Measurements from ENCODE around the gene ERC2.

Gene ERC2

GRCh38 chr3:56309465-56309864, 158.8 kb downstream of the ERC2 start:
- Mint-ChIP-seq H3K36me3 (ENCODE audit: insufficient read depth) (no peaks in the 10 kb centered on the region), H3K27me3 (peaks cover 7 to 16% of the 10 kb centered on the region in 2 donors), H3K4me3 (no peak overlapping the region), H3K4me1 (ENCODE audit: low read depth in 2 of 2) (no peaks in the 10 kb centered on the region), H3K9me3 (no peaks in the 10 kb centered on the region), H3K27ac (no peak overlapping the region)
- ATAC-seq (replicated peaks) (no peak), DNase-seq (no peak)

DNA sequence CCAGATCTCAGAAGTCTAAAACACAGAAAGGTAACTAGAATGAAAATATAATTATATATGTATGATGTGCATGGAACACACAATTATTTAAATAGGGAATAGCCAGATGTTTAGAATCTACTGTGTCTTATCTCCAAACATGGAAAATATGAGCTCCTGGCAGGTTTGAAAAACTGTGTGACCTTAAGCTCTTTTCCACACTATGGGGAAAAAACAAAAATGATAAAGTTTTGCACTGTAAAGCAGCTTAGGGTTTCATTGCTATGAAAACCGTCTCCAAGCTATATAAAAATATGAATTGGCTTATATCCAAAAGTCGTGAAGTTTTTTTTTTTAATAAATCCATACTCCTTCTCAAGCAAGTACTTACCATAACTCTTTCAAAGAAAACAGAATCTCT, 159.8 kb downstream of the ERC2 start:
- no peak overlapping the region for H3K27ac Mint-ChIP-seq
- H3K4me3 Mint-ChIP-seq, result no peak overlapping the region
- DNase-seq (no peak), ATAC-seq (replicated peaks) (no peak)
- no peaks in the 10 kb centered on the region for H3K4me1 Mint-ChIP-seq (ENCODE audit: low read depth in 2 of 2)
- H3K27me3 Mint-ChIP-seq, result peaks cover 8 to 21% of the 10 kb centered on the region in 2 donors
- H3K36me3 Mint-ChIP-seq (ENCODE audit: insufficient read depth), result no peaks in the 10 kb centered on the region
- no peaks in the 10 kb centered on the region for H3K9me3 Mint-ChIP-seq

GRCh38 chr3:56304069-56304468, 164.2 kb downstream of the ERC2 start:
- ATAC-seq (replicated peaks) (no peak), DNase-seq (no peak)
- no peak overlapping the region for H3K27ac Mint-ChIP-seq
- H3K9me3 Mint-ChIP-seq, result no peaks in the 10 kb centered on the region
- H3K4me3 Mint-ChIP-seq, result no peak overlapping the region
- peaks cover 6 to 15% of the 10 kb centered on the region in 2 donors for H3K27me3 Mint-ChIP-seq
- no peaks in the 10 kb centered on the region for H3K4me1 Mint-ChIP-seq (ENCODE audit: low read depth in 2 of 2)
- no peaks in the 10 kb centered on the region for H3K36me3 Mint-ChIP-seq (ENCODE audit: insufficient read depth)

DNA sequence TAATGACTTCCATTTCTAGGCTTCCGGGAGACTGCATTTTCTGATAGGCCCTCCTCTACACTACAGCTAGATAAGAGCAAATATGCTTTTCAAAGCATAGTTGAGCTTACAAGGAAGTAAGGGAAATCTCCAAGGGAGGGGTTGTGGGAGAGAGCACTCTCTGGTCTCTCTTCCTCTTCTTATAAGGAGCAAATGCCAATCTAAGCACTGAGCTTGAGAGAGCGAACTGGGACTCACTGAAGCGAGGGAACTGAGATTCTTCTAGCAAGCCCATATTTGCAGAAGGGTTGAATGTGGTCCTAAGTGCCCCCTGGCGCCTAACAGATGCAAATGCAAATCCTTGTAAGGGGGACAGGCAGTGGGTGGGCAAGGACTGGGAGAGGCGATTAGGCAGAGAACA, 164.8 kb downstream of the ERC2 start:
- Mint-ChIP-seq H3K27ac (no peak overlapping the region), H3K9me3 (no peaks in the 10 kb centered on the region), H3K27me3 (peaks cover 6 to 15% of the 10 kb centered on the region in 2 donors), H3K4me1 (ENCODE audit: low read depth in 2 of 2) (no peaks in the 10 kb centered on the region), H3K4me3 (no peak overlapping the region), H3K36me3 (ENCODE audit: insufficient read depth) (no peaks in the 10 kb centered on the region)
- DNase-seq (no peak), ATAC-seq (replicated peaks) (no peak)

DNA sequence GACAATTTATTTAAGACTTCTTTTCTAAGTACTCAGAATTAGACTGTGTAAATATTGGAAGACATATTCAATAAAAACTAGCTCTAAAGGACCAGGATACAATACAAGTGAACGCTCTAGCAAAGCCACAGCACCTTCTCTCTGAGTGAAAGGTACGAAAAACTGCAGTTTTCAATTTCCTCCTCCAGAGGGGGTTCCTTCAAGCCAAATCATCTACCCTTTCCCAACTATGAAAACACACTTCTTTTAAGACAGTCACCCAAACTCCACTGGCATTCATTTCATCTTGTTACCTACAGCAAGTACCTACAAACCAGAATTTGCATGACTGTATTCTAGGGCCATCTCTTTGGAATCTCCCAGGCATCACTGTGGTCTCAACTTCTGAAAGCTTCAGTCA, 165.8 kb downstream of the ERC2 start:
- H3K4me3 Mint-ChIP-seq, result no peak overlapping the region
- ATAC-seq (replicated peaks) (no peak), DNase-seq (no peak)
- no peak overlapping the region for H3K27ac Mint-ChIP-seq
- no peaks in the 10 kb centered on the region for H3K9me3 Mint-ChIP-seq
- peaks cover 6 to 9% of the 10 kb centered on the region in 2 donors for H3K27me3 Mint-ChIP-seq
- no peaks in the 10 kb centered on the region for H3K4me1 Mint-ChIP-seq (ENCODE audit: low read depth in 2 of 2)
- H3K36me3 Mint-ChIP-seq (ENCODE audit: insufficient read depth), result no peaks in the 10 kb centered on the region

DNA sequence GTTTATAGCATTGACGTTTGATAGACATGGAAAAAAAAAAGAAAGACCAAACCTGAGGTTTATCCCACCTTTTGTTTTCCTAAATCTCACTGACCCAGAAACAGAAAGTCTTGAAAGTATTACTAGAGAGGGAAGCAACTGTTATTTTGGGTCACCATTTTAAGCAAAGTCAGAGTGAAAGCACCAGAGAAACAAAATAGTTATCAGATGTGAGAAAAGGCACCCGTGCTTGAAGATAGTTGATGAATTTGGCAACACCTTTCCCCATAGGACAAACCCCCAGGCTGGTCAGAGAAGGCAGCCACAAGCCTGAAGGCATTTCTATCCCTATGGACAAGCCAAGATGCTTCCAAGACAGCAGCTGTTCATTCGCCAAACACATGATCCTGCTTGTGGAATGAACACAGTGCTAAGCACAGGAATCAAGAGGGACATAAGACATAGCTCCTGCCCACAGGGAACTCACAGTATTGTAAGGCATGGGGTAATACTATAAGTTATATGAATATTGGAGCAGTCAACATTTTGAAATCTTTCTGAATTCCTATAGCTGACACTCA, 170.9 kb downstream of the ERC2 start:
- Mint-ChIP-seq H3K4me1 (ENCODE audit: low read depth in 2 of 2) (no peaks in the 10 kb centered on the region), H3K9me3 (no peaks in the 10 kb centered on the region)

GRCh38 chr3:56296361-56296760, 171.9 kb downstream of the ERC2 start:
- no peak overlapping the region for H3K27ac Mint-ChIP-seq
- H3K4me3 Mint-ChIP-seq, result no peak overlapping the region
- ATAC-seq (replicated peaks), result no peak
- H3K27me3 Mint-ChIP-seq, result peaks cover 0 to 7% of the 10 kb centered on the region in 2 donors
- H3K4me1 Mint-ChIP-seq (ENCODE audit: low read depth in 2 of 2), result no peaks in the 10 kb centered on the region
- H3K9me3 Mint-ChIP-seq, result no peaks in the 10 kb centered on the region
- H3K36me3 Mint-ChIP-seq (ENCODE audit: insufficient read depth), result no peaks in the 10 kb centered on the region
- DNase-seq, result no peak

More for the DNA sequence above, 170.9 kb downstream of the ERC2 start:
- no peak for ATAC-seq (replicated peaks)
- Mint-ChIP-seq H3K4me3 (no peak overlapping the region), H3K27ac (no peak overlapping the region), H3K27me3 (peaks cover 0 to 7% of the 10 kb centered on the region in 2 donors), H3K36me3 (ENCODE audit: insufficient read depth) (no peaks in the 10 kb centered on the region)
- no peak for DNase-seq

- Mint-ChIP-seq H3K4me3 (no peak overlapping the region), H3K27me3 (peaks cover 0 to 7% of the 10 kb centered on the region in 2 donors), H3K4me1 (ENCODE audit: low read depth in 2 of 2) (no peaks in the 10 kb centered on the region), H3K36me3 (ENCODE audit: insufficient read depth) (no peaks in the 10 kb centered on the region), H3K27ac (no peak overlapping the region), H3K9me3 (no peaks in the 10 kb centered on the region)
- DNase-seq (no peak), ATAC-seq (replicated peaks) (no peak)
Measured at GRCh38 chr3:56295161-56295560, 173.1 kb downstream of the ERC2 start.

DNA sequence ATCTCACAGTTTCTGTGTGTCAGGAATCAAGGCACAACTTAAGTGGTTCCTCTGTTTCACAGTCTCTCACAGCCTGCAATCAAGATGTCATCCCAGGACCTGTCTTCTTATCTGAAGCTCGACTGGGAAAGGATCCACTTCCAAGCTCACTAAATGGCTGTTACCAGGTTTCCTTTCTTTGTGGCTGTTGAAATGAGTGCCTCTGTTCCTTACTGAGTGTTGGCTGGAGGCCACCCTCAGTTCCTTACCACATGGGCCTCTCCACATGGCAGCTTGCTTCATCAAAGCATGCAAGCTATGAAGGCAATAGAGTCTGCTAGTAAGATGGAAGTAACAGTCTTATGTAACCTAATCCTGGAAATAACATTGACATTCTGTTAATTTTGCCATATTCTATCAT, 174.0 kb downstream of the ERC2 start:
- Mint-ChIP-seq H3K36me3 (ENCODE audit: insufficient read depth) (no peaks in the 10 kb centered on the region), H3K27me3 (peaks cover 0 to 7% of the 10 kb centered on the region in 2 donors), H3K4me1 (ENCODE audit: low read depth in 2 of 2) (no peaks in the 10 kb centered on the region), H3K27ac (no peak overlapping the region), H3K4me3 (no peak overlapping the region), H3K9me3 (no peaks in the 10 kb centered on the region)
- no peak for ATAC-seq (replicated peaks)
- DNase-seq, result no peak

DNA sequence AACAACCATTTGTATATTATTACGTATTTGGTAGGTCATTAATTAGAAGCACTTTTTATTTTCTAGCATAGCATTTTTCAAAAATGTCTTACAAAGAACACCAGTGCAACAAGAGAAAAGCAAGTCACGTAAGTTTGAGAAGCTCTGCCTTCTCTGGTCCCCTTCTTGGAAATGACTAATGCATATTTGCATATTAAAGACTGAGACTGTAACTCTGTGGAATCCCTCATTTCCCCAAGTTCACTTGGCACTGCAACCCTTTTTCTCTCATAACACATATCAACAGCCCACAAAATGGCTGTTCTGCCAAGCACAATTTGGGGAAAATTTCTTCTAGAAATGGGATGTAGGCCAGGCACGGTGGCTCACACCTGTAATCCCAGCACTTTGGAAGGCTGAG, 176.3 kb downstream of the ERC2 start:
- no peaks in the 10 kb centered on the region for H3K4me1 Mint-ChIP-seq (ENCODE audit: low read depth in 2 of 2)
- no peak overlapping the region for H3K27ac Mint-ChIP-seq
- H3K27me3 Mint-ChIP-seq, result peaks cover 0 to 7% of the 10 kb centered on the region in 2 donors
- ATAC-seq (replicated peaks) (no peak), DNase-seq (no peak)
- H3K4me3 Mint-ChIP-seq, result no peak overlapping the region
- peaks cover 0 to 1% of the 10 kb centered on the region in 2 donors for H3K9me3 Mint-ChIP-seq
- H3K36me3 Mint-ChIP-seq (ENCODE audit: insufficient read depth), result no peaks in the 10 kb centered on the region

DNA sequence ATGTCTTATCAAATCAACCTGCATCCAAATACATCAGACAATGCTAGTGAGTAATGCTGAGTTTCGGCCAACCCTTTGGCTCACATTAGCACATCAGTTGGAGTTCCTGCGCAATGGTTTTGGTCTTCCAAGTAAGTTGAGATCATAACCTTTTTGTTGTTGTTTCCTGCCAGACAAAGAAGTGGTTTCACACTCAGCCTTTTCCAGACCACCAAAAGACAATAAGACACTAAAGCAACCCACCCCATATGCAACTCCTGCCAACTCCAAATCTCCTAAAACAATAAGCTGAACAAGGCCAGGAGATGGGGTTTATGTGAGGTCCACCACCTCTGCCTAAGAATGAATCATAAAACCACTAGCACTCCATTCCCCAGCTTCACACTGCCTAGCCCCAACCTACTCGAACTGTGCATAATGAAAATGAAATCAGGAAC, 177.0 kb downstream of the ERC2 start:
- H3K36me3 Mint-ChIP-seq (ENCODE audit: insufficient read depth), result no peaks in the 10 kb centered on the region
- ATAC-seq (replicated peaks), result no peak
- peaks cover 0 to 4% of the 10 kb centered on the region in 2 donors for H3K27me3 Mint-ChIP-seq
- no peak overlapping the region for H3K4me3 Mint-ChIP-seq
- no peak overlapping the region for H3K27ac Mint-ChIP-seq
- no peaks in the 10 kb centered on the region for H3K4me1 Mint-ChIP-seq (ENCODE audit: low read depth in 2 of 2)
- peaks cover 0 to 1% of the 10 kb centered on the region in 2 donors for H3K9me3 Mint-ChIP-seq
- DNase-seq, result no peak

GRCh38 chr3:56290374-56290773, 177.9 kb downstream of the ERC2 start:
- Mint-ChIP-seq H3K27ac (no peak overlapping the region), H3K9me3 (peaks cover 0 to 1% of the 10 kb centered on the region in 2 donors), H3K4me3 (no peak overlapping the region), H3K27me3 (no peaks in the 10 kb centered on the region), H3K4me1 (ENCODE audit: low read depth in 2 of 2) (no peaks in the 10 kb centered on the region), H3K36me3 (ENCODE audit: insufficient read depth) (no peaks in the 10 kb centered on the region)
- no peak for ATAC-seq (replicated peaks)
- DNase-seq, result no peak

DNA sequence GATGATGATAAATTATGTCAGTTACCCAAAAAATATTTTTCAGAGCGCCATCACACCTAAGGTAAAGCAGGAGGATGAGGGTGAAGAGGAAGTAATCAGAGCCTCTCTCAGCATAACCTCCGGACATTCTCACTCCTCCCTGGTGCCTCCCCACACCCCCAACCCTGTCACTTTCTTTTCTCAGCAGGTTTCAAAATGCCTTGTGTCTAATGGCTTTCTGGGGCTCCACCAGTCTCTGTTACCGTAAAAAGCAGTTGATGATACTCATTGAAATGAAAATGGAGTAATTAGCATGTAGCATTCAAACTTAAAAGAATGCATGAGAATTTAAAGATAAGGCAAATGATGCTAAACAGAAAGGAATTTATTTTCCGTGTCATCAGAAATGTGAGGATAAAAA, 180.0 kb downstream of the ERC2 start:
- peaks cover 0 to 6% of the 10 kb centered on the region in 2 donors for H3K27me3 Mint-ChIP-seq
- ATAC-seq (replicated peaks) (no peak), DNase-seq (no peak)
- no peak overlapping the region for H3K4me3 Mint-ChIP-seq
- H3K27ac Mint-ChIP-seq, result no peak overlapping the region
- H3K4me1 Mint-ChIP-seq (ENCODE audit: low read depth in 2 of 2), result no peaks in the 10 kb centered on the region
- H3K9me3 Mint-ChIP-seq, result peaks cover 0 to 1% of the 10 kb centered on the region in 2 donors
- H3K36me3 Mint-ChIP-seq (ENCODE audit: insufficient read depth), result peaks cover 2% of the 10 kb centered on the region

DNA sequence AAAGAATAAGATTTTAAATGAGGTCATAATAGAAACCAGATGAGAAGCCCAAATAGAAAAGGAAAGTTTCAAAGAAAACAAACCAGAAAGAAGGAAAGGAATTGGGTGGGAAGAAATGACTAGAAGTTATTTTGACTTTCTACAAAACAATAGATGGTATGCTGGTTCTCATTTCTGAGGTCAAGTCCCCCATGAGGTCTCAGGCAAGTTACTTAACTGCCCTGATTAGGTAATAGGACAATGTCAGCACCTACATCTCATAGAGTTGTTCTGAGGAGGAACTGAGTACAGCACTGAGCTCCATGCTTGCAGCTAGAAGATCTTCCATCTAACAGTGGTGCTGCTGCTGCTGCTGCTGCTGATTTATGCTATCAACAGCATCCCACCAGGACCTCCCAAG, 185.9 kb downstream of the ERC2 start:
- Mint-ChIP-seq H3K27ac (no peak overlapping the region), H3K36me3 (ENCODE audit: insufficient read depth) (peaks cover 2% of the 10 kb centered on the region), H3K4me1 (ENCODE audit: low read depth in 2 of 2) (no peaks in the 10 kb centered on the region), H3K9me3 (no peaks in the 10 kb centered on the region), H3K27me3 (peaks cover 13 to 23% of the 10 kb centered on the region in 2 donors), H3K4me3 (no peak overlapping the region)
- no peak for DNase-seq
- ATAC-seq (replicated peaks), result no peak

GRCh38 chr3:56277236-56277635, 191.0 kb downstream of the ERC2 start:
- Mint-ChIP-seq H3K36me3 (ENCODE audit: insufficient read depth) (no peaks in the 10 kb centered on the region), H3K9me3 (no peaks in the 10 kb centered on the region), H3K27me3 (peaks cover 19 to 27% of the 10 kb centered on the region in 2 donors), H3K4me1 (ENCODE audit: low read depth in 2 of 2) (no peaks in the 10 kb centered on the region), H3K27ac (no peak overlapping the region), H3K4me3 (no peak overlapping the region)
- no peak for ATAC-seq (replicated peaks)
- DNase-seq, result no peak
